TTC549 (cell line): Measurements from ENCODE around the gene KLHDC4.
"Not testable (repeated sequence)": the region's sequence is repeated elsewhere in the genome, so short reads cannot be mapped to it uniquely, and the experiment has no call there.

Experiments
- FAIRE-seq: peaks from 2 replicates; lab custom pipeline; 2012; peaks lifted over from hg19 to GRCh38; lab: Jason Lieb, UNC

KLHDC4 gene

DNA sequence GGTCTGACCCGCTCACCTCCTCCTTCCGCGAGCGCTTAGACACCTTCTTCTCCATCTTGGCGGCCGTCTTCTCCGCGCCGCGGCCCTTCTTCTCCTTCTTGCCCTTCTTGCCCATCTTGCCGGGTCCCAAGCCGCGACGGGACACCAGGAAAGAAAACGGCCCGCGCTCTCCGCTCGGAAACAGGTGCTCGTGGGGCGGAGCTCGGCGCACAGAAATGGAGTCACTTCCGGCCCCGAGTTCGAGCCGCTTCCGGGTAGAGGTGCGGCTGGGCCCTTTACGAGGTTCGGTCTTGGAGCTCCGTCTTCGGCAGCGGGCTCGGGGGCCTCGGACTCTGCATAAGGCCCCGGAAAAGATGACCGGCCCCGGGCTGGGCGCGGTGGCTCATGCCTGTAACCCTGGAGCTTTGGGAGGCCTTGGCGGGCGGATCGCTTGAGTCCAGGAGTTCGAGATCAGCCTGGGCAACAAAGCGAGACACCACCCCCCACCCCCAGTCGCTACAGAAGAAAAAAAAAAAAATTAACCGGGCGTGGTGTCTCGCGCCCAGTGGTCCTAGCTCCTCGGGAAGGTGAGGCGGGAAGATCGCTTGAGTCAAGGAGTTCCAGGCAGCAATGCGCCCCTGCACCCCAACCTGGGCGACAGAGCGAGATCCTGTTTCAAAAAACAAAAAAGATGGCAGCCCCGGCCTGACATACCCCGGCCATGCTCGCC is at the start of gene KLHDC4:
Gene KLHDC4 (minus strand): TSS at position 211 of the 709 bp plus-strand sequence. CDS start 96 bp downstream, at position 115.
- FAIRE-seq: no peak

DNA sequence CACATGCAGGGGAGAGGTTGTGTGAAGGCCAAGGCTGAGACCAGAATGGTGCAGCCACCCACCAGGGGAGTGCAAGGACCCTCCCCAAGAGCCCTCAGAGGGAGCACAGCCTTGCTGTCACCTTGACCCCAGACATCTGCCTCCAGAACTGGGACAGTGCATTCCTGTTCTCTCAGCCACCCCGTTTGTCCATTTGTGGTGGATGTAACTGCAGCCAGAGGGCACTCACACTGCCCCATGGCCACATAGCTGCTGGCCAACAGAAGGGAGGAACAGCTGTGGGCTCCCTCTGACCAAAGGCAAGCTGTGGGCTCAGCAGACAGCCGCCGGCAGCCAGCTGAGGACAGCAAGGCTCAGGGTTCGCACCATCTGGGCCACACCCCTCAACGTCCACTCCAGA is 49.8 kb upstream of the KLHDC4 start:
- FAIRE-seq: no peak

DNA sequence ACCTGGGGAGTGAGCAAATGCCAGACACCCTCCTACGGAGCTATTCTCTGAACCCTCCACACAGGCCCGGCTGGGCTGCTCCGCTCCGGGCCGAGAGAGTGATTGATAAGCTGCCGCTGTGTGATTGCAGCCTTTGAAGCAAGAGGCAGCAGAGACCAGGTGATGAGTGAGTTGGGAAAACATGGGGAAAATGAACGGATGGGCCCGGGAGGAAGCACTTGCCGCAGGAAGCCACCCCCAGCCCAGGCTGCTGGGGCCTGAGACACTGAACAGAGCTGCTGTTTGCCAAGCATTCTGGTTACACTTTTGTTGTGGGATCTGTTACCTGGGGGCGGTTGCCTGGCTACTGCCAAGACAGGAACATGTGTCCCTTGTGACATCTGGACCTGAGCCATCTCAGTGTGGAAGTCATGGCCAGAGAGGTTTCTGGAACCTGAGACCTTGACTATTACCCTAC is 46.4 kb upstream of the KLHDC4 start:
- FAIRE-seq: no peak

GRCh38 chr16:87811454-87811853 is 45.7 kb upstream of the KLHDC4 start:
- not testable (repeated sequence) for FAIRE-seq

DNA sequence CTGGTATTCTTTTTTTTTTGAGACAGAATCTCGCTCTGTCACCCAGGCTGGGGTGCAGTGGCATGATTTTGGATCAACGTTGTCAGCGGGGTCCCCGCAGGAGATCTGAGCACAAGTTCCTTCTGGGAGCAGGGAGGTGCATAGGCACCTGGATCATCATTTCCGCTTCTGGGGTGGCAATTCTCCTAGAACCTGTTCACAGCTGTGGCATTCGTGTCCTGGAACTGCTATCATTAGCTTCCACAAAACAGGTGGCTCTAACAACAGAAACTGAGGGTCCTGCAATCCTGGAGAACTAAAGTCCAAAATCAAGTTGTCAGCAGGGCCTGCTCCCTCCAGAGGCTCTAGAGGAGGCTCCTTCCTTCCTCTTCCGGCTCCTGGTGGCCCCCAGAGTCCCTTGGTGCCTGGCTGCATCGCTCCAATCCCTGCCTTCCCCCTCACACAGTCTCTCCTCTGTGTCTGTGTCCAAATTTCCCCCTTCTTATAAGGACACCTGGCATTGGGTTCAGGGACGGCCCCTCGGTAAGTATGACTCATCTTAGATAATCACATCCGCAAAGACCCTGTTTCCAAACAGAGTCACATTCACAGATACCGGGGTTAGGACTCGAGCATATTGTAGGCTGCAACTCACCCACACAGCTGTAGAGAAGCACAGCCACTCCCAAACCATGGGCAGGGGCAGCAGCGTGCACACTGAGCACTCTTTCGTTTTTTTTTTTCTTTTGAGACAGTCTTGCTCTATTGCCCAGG is 43.5 kb upstream of the KLHDC4 start:
- FAIRE-seq: no peak

GRCh38 chr16:87808108-87808507 is 42.3 kb upstream of the KLHDC4 start:
- FAIRE-seq: no peak

- no peak for FAIRE-seq
Measured at GRCh38 chr16:87806641-87807546, 41.1 kb upstream of the KLHDC4 start.

GRCh38 chr16:87806261-87806640 is 40.5 kb upstream of the KLHDC4 start:
- FAIRE-seq: no peak

- no peak for FAIRE-seq
Measured at GRCh38 chr16:87803385-87803784, 37.6 kb upstream of the KLHDC4 start.

DNA sequence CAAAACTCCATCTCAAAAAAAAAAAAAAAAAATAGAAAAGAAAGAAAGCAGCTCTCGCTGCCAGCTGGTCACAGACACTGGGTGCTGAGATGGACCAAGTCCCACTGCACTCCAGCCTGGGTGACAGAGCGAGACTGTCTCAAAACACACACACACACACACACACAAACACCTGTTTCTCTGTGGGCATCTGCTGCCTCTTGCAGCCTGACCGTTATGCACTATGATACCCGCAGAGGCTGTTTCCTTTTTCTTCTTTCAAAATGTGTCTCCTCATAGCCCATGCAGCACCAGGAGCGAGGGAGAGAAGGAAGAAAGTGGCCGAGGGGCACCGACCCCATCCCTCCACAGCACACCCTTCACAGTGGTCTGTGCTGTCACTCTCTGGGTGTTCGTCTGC is 36.9 kb upstream of the KLHDC4 start:
- no peak for FAIRE-seq

GRCh38 chr16:87801679-87802259 is 36.0 kb upstream of the KLHDC4 start:
- FAIRE-seq: no peak

GRCh38 chr16:87800497-87800896 is 34.7 kb upstream of the KLHDC4 start:
- FAIRE-seq: no peak

DNA sequence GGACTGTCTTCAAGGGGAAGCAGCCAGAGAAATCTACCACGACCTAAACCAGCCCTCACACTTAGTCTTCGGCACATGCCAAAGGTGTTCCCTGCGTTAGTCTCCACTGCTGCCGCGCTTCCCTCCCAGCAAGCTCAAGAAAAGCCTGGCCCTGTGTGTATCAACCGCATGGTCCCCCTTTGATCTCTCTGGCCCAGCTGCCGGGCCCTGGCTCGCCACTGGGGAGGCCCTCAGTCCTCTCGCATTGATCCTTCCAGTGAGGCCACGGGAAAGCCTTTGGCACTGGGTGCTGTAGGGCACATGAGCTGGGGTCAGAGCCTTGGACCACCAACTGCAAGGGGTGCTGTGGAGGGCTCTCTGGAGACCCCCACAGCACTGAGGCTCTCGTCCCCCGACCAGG is 29.6 kb upstream of the KLHDC4 start:
- no peak for FAIRE-seq

DNA sequence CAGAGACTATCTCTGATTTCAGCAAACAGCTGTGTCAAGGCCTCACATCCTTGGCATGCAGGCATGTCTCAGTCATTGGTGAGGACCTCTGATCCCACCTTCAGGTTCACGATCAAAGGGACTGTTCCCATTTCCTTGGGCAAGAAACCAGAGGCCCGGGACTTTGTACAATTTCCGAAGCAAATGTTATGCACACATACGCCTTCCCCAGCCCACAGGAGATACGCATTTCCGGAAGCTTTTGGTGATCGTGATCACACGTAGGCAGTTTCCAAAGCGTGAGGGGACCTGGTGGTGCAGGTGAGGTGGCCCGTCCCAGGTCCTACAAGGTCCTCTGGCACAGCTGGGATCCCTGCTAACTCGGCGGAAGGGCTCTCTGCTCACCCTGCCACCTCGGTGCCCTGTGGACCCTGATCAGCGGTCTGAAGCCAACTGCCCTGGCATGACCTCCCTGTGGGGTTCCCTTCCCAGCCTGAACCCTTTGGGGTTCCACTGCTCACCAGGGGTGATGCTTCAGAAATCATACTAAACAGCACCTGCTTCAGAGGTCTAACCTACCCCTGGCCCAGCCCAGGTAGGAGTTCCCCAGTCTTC is 28.8 kb upstream of the KLHDC4 start:
- no peak for FAIRE-seq

DNA sequence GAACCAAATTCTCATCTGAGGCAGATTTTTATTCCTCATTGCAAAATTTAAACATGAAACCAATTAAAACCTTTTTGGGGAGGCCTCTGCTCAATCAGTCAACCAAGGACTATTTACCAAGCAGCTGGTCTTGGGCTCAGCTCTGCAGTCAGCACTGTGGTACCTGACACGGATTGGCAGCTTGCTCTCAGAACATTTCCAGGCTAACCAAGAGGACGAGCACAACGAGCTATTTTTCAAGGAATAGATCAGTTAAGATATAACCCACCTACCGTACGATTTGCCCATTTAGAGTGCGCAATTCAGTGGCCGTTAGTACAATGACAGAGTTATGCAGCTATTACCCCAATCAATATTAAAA is 26.4 kb upstream of the KLHDC4 start:
- FAIRE-seq: no peak

DNA sequence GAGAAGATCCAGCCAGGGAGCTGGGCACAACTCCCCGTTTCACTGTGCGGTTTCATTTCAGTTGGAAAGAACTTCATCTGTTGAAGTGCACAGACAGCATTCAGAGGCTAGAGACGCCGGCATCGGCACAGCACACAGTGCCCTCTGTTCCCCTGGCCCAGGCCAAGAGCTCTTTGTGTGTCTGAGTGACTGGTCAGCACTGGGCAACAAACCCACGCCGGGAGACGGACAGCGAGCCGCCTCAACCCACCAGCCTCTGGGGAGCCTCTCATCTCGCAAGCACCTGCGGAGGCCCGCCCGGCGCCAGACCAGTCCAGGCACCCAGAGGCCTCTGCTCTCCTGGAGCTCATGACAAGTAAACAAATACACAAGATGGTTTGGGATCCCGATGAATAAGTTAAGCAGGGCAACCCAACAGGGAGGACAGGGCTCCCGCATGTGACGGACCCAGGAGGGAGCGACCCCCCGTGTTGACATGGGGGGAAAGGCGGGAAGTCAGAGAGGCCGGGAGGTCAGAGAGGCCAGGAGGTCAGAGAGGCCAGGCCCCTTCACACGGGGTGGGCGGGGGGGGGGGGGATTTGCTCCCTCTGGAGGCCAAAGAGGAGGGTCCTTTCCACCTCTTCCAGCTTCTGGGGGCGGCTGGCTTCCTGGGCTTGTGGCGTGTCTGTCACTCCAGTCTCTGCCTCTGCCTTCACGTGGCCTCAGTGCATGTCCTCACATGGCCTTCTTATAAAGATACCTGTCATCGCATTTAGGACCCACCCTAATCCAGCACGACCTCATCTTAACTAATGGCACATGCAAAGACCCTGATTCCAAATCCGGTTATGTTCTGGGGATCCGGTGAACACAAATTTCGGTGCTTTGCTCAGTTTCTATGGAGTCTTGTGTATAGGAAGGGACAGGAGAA is 25.8 kb upstream of the KLHDC4 start:
- FAIRE-seq: no peak

DNA sequence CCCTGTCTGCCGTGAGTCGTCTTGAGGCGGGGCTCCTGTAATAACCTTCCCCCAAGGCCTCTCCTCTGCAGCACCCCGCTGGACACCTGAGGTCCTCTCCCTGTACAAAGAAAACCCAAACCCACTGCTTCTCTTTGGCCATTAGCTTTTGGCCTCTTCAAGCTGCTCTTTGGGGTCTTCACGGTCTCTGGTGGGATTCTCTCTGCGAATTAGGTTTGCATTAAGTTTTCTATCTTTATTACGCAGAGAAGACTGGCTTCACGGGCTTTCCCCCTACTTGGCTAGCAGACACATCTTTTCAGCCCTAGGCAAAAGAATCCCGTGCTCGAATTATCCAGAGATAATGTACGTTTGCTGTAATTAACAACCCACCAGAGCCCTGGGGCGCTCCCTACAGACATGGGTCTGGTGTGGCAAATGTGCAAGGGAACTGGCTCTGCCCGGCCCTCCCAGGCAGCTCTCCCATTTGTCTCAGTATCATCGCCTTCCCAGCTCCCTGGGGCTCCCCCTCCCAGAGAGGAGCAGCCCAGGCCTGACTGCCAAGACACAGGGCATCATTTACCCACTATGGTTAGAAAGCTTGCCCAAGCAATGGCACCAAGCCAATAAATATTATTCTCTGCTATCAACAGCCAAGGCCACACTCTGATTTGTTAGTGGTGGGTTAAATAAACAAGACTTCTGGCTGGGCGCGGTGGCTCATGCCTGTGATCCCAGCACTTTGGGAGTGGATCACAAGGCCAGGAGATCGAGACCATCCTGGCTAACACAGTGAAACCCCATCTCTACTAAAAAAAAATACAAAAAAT is 24.7 kb upstream of the KLHDC4 start:
- FAIRE-seq: no peak

GRCh38 chr16:87789437-87790291 is 23.9 kb upstream of the KLHDC4 start:
- no peak for FAIRE-seq
